Stimulated activated CD8-positive, alpha-beta memory T cell treated with anti-CD3 and anti-CD28 coated beads, Interleukin-2, amount 100 ng/mL, for 48 hours (primary cell): ENCODE data around the gene DISP2.

Experiments used
- DNase-seq, 2 donors: peaks; one replicate each; pipeline ENCODE4 v3.0.0-alpha.2; 2020; ENCODE audit warnings: low read depth in 2 of 2

DISP2 gene

GRCh38 chr15:40363611-40364010, 5.6 kb downstream of the DISP2 start:
- DNase-seq: no peak

- no peak for DNase-seq
These were observed 6.2 kb downstream of the DISP2 start for GRCh38 chr15:40364251-40364650.

GRCh38 chr15:40365016-40365415, 7.0 kb downstream of the DISP2 start:
- DNase-seq: no peak

- DNase-seq: no peak
These were observed 7.8 kb downstream of the DISP2 start for GRCh38 chr15:40365624-40366456.

- no peak for DNase-seq
These were observed 8.7 kb downstream of the DISP2 start for GRCh38 chr15:40366457-40367370.

GRCh38 chr15:40367371-40367685, 9.3 kb downstream of the DISP2 start:
- no peak for DNase-seq

- DNase-seq: peak; percentile 75 to 76
These were observed 9.9 kb downstream of the DISP2 start for GRCh38 chr15:40367686-40368611.

GRCh38 chr15:40368719-40369473, 10.9 kb downstream of the DISP2 start:
- DNase-seq: no peak

GRCh38 chr15:40369474-40369869, 11.5 kb downstream of the DISP2 start:
- DNase-seq: no peak

- no peak for DNase-seq
These were observed 12.0 kb downstream of the DISP2 start for GRCh38 chr15:40369971-40370370.

GRCh38 chr15:40372981-40373380, 15.0 kb downstream of the DISP2 start:
- DNase-seq: no peak

GRCh38 chr15:40377606-40378005, 19.6 kb downstream of the DISP2 start:
- DNase-seq: no peak

- DNase-seq: no peak
These were observed 21.4 kb downstream of the DISP2 start for GRCh38 chr15:40379374-40379773.

- DNase-seq: no peak
These were observed 21.8 kb downstream of the DISP2 start for GRCh38 chr15:40379853-40380252.

GRCh38 chr15:40380636-40381035, 22.6 kb downstream of the DISP2 start:
- DNase-seq: no peak

GRCh38 chr15:40381818-40382529, 24.0 kb downstream of the DISP2 start:
- no peak for DNase-seq

GRCh38 chr15:40382580-40383456, 24.8 kb downstream of the DISP2 start, which contains the start of gene KNSTRN:
Gene KNSTRN (plus strand): TSS chr15:40382721. CDS start chr15:40382836, 115 bp downstream.
- DNase-seq: peak; percentile 88 to 91

GRCh38 chr15:40386480-40386879, 28.5 kb downstream of the DISP2 start:
- DNase-seq: no peak
